ENCODE results near the gene NEBL. TPM values are rescaled to one million over a fixed set of nuclear protein-coding genes. Genes with fewer than 3 reads are reported as not detected.

The NEBL gene
- total RNA-seq, 2 experiments from 2014 or later: 0.07 to 0.34 TPM

GRCh38 chr10:20888620-20889330 lies 8.3 kb downstream of the NEBL start:
- POLR2A ChIA-PET: no interaction called here
- TF ChIP-seq, protein P1, sequence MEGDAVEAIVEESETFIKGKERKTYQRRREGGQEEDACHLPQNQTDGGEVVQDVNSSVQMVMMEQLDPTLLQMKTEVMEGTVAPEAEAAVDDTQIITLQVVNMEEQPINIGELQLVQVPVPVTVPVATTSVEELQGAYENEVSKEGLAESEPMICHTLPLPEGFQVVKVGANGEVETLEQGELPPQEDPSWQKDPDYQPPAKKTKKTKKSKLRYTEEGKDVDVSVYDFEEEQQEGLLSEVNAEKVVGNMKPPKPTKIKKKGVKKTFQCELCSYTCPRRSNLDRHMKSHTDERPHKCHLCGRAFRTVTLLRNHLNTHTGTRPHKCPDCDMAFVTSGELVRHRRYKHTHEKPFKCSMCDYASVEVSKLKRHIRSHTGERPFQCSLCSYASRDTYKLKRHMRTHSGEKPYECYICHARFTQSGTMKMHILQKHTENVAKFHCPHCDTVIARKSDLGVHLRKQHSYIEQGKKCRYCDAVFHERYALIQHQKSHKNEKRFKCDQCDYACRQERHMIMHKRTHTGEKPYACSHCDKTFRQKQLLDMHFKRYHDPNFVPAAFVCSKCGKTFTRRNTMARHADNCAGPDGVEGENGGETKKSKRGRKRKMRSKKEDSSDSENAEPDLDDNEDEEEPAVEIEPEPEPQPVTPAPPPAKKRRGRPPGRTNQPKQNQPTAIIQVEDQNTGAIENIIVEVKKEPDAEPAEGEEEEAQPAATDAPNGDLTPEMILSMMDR (IDR thresholded peaks at IDR 0.05): no peak
- ATAC-seq: no peak
- Mint-ChIP-seq H3K9me3 (no peaks in the 10 kb centered on the region), H3K27ac (no peak overlapping the region), H3K4me3 (no peak overlapping the region), H3K36me3 (ENCODE audit: low read depth) (no peaks in the 10 kb centered on the region), H3K27me3 (peaks cover 2% of the 10 kb centered on the region), H3K4me1 (ENCODE audit: low read depth) (no peaks in the 10 kb centered on the region)
- intact Hi-C loops (cut with micrococcal nuclease): no loop called here
- no peak for DNase-seq
- CTCF ChIA-PET: no interaction called here

DNA sequence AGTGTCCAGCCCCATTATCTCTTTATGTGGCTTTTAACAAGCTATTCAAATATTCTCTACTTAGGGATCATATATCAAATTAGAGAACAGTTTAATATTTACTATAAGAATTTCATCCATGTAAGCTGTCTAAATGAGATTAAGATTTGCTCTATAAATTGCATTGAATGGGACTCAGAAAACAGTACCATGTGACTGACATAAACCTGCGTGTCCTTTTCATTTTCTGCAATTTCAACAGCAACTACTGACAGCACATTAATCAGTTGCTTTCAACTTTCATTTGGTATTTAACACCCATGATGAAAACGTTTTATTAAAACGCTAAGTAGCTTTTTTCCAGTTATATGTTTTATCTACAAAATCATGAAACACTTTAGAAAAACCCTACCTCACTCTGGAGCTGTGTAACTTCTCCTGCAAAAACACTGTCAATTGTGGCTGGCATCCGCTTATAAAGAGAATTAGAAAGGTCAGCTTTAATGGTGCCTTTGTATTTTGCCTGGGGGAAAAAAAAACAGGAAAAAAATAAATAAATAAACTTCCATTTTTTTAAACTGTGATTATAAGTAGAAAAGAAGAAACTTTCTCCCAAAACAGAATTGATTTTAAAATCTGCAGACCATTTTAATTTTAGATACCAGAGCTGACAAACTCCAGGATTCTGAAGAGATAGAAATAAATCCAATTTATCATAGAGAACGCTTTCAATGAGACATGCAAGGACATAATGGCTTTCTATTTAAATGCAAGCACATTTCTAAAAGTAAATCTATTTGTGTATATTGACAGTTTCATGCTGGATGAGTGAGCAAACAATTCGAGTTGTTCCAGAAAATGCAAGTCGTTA lies 9.2 kb downstream of the NEBL start:
- no peak for ATAC-seq
- H3K27ac Mint-ChIP-seq: no peak overlapping the region
- TF ChIP-seq, protein P1 (IDR thresholded peaks at IDR 0.05): no peak
- H3K9me3 Mint-ChIP-seq: no peaks in the 10 kb centered on the region
- intact Hi-C loops (cut with micrococcal nuclease): no loop called here
- H3K27me3 Mint-ChIP-seq: peaks cover 2% of the 10 kb centered on the region
- no peaks in the 10 kb centered on the region for H3K36me3 Mint-ChIP-seq (ENCODE audit: low read depth)
- POLR2A ChIA-PET: no interaction called here
- no peak overlapping the region for H3K4me3 Mint-ChIP-seq
- CTCF ChIA-PET: no interaction called here
- no peak for DNase-seq
- H3K4me1 Mint-ChIP-seq (ENCODE audit: low read depth): no peaks in the 10 kb centered on the region

DNA sequence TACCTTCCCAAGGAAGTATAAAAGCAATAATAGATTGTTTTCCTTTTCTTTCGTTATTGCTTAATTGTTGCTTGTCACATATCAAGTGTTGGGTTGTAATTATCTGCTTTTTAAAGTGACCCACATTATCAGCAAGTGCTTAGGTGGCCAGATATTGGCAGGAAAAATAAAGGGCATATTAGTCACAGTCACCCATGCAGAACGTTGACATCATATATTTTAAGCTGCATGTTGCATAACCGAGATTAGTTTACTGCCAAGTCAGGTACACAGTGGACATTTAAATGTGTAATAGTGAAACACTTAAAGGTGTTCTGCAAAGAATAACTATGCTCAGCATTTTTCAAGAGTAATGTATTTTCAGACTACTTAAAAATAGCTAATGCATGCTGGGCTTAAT lies 11.4 kb downstream of the NEBL start:
- DNase-seq (no peak), ATAC-seq (no peak)
- Mint-ChIP-seq H3K36me3 (ENCODE audit: low read depth) (no peaks in the 10 kb centered on the region), H3K27ac (no peak overlapping the region), H3K4me3 (no peak overlapping the region), H3K27me3 (peaks cover 2% of the 10 kb centered on the region), H3K4me1 (ENCODE audit: low read depth) (no peaks in the 10 kb centered on the region), H3K9me3 (no peaks in the 10 kb centered on the region)
- ChIA-PET CTCF (no interaction called here), POLR2A (no interaction called here)
- TF ChIP-seq, protein P1 (IDR thresholded peaks at IDR 0.05): no peak
- intact Hi-C loops (cut with micrococcal nuclease): no loop called here

DNA sequence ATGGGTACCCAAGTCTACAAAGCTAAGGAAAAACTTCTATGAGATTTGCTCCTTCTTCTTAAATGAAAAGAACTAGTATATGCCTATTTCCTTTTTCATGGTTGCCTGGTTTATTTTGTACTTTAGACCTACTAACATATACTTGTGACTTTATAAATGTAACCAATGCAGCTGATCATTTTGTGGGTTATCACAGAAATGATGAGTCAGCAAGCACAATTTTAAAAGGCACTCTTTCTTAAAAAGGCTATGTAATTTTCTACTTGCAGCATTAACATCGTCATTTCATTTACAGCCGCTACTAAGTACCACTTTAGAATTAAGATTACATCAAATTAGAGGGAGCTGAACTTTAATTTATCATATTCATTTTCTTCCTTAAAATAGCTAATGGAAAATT lies 13.6 kb downstream of the NEBL start:
- H3K4me1 Mint-ChIP-seq (ENCODE audit: low read depth): no peaks in the 10 kb centered on the region
- no peak overlapping the region for H3K4me3 Mint-ChIP-seq
- ChIA-PET CTCF (no interaction called here), POLR2A (no interaction called here)
- ATAC-seq (no peak), DNase-seq (no peak)
- no peaks in the 10 kb centered on the region for H3K27me3 Mint-ChIP-seq
- no peak overlapping the region for H3K27ac Mint-ChIP-seq
- no peaks in the 10 kb centered on the region for H3K9me3 Mint-ChIP-seq
- TF ChIP-seq, protein P1 (IDR thresholded peaks at IDR 0.05): no peak
- intact Hi-C loops (cut with micrococcal nuclease): no loop called here
- no peaks in the 10 kb centered on the region for H3K36me3 Mint-ChIP-seq (ENCODE audit: low read depth)

DNA sequence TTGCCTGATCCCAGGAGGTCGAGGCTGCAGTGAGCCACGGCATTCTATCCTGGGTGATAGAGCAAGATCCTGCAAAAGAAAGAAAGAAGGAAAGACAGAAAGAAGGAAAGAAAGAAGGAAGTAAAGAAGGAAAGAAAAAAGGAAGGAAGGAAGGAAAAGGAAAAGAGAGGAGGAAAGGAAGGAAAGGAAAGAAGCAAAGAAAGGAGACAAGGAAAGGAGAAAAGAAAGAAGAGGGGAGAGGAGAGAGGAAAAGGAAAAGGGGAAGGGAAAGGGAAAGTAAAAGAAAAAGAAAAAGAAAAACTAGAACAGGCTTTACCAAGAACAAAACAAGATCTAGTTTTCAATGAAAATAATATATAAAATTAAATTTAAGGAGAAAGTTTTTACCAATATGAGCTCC lies 15.0 kb downstream of the NEBL start:
- Mint-ChIP-seq H3K27me3 (no peaks in the 10 kb centered on the region), H3K4me3 (no peak overlapping the region), H3K36me3 (ENCODE audit: low read depth) (no peaks in the 10 kb centered on the region), H3K27ac (no peak overlapping the region), H3K9me3 (no peaks in the 10 kb centered on the region), H3K4me1 (ENCODE audit: low read depth) (no peaks in the 10 kb centered on the region)
- TF ChIP-seq, protein P1 (IDR thresholded peaks at IDR 0.05): no peak
- ChIA-PET CTCF (no interaction called here), POLR2A (no interaction called here)
- DNase-seq: no peak
- intact Hi-C loops (cut with micrococcal nuclease): no loop called here
- ATAC-seq: no peak
